Type B pancreatic cell (in vitro differentiated cells): Measurements from ENCODE around the gene LZTR1. TPM values are rescaled to one million over a fixed set of nuclear protein-coding genes. Genes with fewer than 3 reads are reported as not detected.
A peak's percentile ranks its signal among the peaks of the same experiment; 100 is the strongest.
"Not testable (repeated sequence)": the region's sequence is repeated elsewhere in the genome, so short reads cannot be mapped to it uniquely, and the experiment has no call there.

ENCODE experiments used
- DNase-seq: peaks from one replicate; pipeline ENCODE4 v3.0.0; 2021; ENCODE audit warnings: mixed read lengths; ENCODE audit not compliant: unreplicated experiment; ENCODE audit errors: extremely low spot score
- H3K27ac Mint-ChIP-seq: 2 replicates; pipeline ENCODE4 v1.8.0; 2021; ENCODE audit warnings: mild to moderate bottlenecking, mixed read lengths
- H3K27me3 Mint-ChIP-seq: 2 replicates; pipeline ENCODE4 v1.8.0; 2021; ENCODE audit warnings: mixed read lengths
- H3K36me3 Mint-ChIP-seq: 2 replicates; pipeline ENCODE4 v1.8.0; 2021; ENCODE audit warnings: mixed read lengths
- H3K4me1 Mint-ChIP-seq: one replicate; pipeline ENCODE4 v1.8.0; 2021; ENCODE audit warnings: mixed read lengths; ENCODE audit not compliant: unreplicated experiment
- H3K4me3 Mint-ChIP-seq: 2 replicates; pipeline ENCODE4 v1.8.0; 2021; ENCODE audit warnings: mild to moderate bottlenecking, mixed read lengths
- H3K9me3 Mint-ChIP-seq: 2 replicates; pipeline ENCODE4 v1.8.0; 2021; ENCODE audit warnings: mixed read lengths
- CTCF ChIP-seq: fragments of 200-600 bp; sonication (generic); conservative IDR thresholded peaks from 2 replicates; pipeline ENCODE4 v1.5.0; 2021; ENCODE audit warnings: antibody characterized with exemption, mild to moderate bottlenecking
- total RNA-seq: library from RNA; stranded (reverse); gene quantifications from 2 replicates; pipeline ENCODE4 v1.2.1, GENCODE V29; 2021; ENCODE audit warnings: low replicate concordance

The LZTR1 gene
- total RNA-seq, 1 donor from 2014 or later = 102 TPM

- TF ChIP-seq CTCF = no peak
- no peak for DNase-seq
Observed at GRCh38 chr22:21032037-21032867, 50.2 kb downstream of the LZTR1 start, which contains the start of gene SLC7A4. SLC7A4 (minus strand) TSS chr22:21032561; CDS start chr22:21031812, 749 bp downstream.

GRCh38 chr22:21032868-21033688 is 51.0 kb downstream of the LZTR1 start:
- Mint-ChIP-seq H3K27ac (peak overlapping the region; percentile 31), H3K36me3 (no peaks in the 10 kb centered on the region), H3K9me3 (no peaks in the 10 kb centered on the region), H3K4me3 (peak overlapping the region; percentile 71), H3K27me3 (peaks cover 8% of the 10 kb centered on the region), H3K4me1 (peaks cover 7% of the 10 kb centered on the region)
- DNase-seq = no peak
- no peak for TF ChIP-seq CTCF

More at GRCh38 chr22:21032037-21032867, 50.2 kb downstream of the LZTR1 start, which contains the start of gene SLC7A4:
- peak within 1 kb of the TSS; percentile 31 for H3K27ac Mint-ChIP-seq
- peaks cover 8% of the 10 kb centered on the region for H3K27me3 Mint-ChIP-seq
- no peaks in the 10 kb centered on the region for H3K9me3 Mint-ChIP-seq
- H3K4me1 Mint-ChIP-seq = peaks cover 7% of the 10 kb centered on the region
- peak within 1 kb of the TSS; percentile 71 for H3K4me3 Mint-ChIP-seq
- no peaks in the 10 kb centered on the region for H3K36me3 Mint-ChIP-seq

- DNase-seq = no peak
- no peaks in the 10 kb centered on the region for H3K9me3 Mint-ChIP-seq
- no peaks in the 10 kb centered on the region for H3K36me3 Mint-ChIP-seq
- no peak for TF ChIP-seq CTCF
- no peak overlapping the region for H3K4me3 Mint-ChIP-seq
- H3K4me1 Mint-ChIP-seq = peaks cover 11% of the 10 kb centered on the region
- peak overlapping the region; percentile 13 for H3K27ac Mint-ChIP-seq
- peaks cover 8% of the 10 kb centered on the region for H3K27me3 Mint-ChIP-seq
Observed at GRCh38 chr22:21033895-21034294, 51.8 kb downstream of the LZTR1 start.

GRCh38 chr22:21034989-21035388 is 52.9 kb downstream of the LZTR1 start:
- Mint-ChIP-seq H3K9me3 (no peaks in the 10 kb centered on the region), H3K36me3 (no peaks in the 10 kb centered on the region), H3K4me3 (no peak overlapping the region), H3K4me1 (peaks cover 4% of the 10 kb centered on the region), H3K27ac (no peak overlapping the region), H3K27me3 (peaks cover 8% of the 10 kb centered on the region)
- DNase-seq = no peak
- no peak for TF ChIP-seq CTCF

- Mint-ChIP-seq H3K27ac (no peak overlapping the region), H3K4me3 (no peak overlapping the region), H3K36me3 (no peaks in the 10 kb centered on the region), H3K27me3 (no peaks in the 10 kb centered on the region), H3K9me3 (no peaks in the 10 kb centered on the region), H3K4me1 (peaks cover 8% of the 10 kb centered on the region)
- no peak for TF ChIP-seq CTCF
- DNase-seq = no peak
Observed at GRCh38 chr22:21038405-21038804, 56.3 kb downstream of the LZTR1 start.

GRCh38 chr22:21039158-21039557 is 57.1 kb downstream of the LZTR1 start:
- not testable (repeated sequence) for H3K9me3 Mint-ChIP-seq, H3K27ac Mint-ChIP-seq, H3K27me3 Mint-ChIP-seq, DNase-seq, H3K4me3 Mint-ChIP-seq, H3K36me3 Mint-ChIP-seq
- H3K4me1 Mint-ChIP-seq = peaks cover 11% of the 10 kb centered on the region
